Head of caudate nucleus (tissue), 42 donors: ENCODE measurements around the gene PAPPA.

Experiments
- DNase-seq, 42 donors: peaks; one replicate each; pipeline versions ENCODE4 v3.0.0 to v3.0.0-alpha.2; 2020 to 2021; ENCODE audit warnings: mixed read lengths in 7 of 42
- intact Hi-C: fragments of 100-400 bp; cut with DNase I; formaldehyde crosslinking; loops from one replicate; pipeline ENCODE4 v1.15.0; 2022

The PAPPA gene

GRCh38 chr9:116174347-116174746 is 20.8 kb downstream of the PAPPA start:
- peak in 27 of 42 donors; percentile 18 to 79 (median 41) for DNase-seq
- intact Hi-C loops, result no loop called here

GRCh38 chr9:116175614-116176013 is 22.0 kb downstream of the PAPPA start:
- intact Hi-C loops, result no loop called here
- DNase-seq, result no peak

GRCh38 chr9:116178481-116179211 is 25.1 kb downstream of the PAPPA start:
- DNase-seq, result no peak
- intact Hi-C loops, result no loop called here

GRCh38 chr9:116179568-116179967 is 26.0 kb downstream of the PAPPA start:
- no peak for DNase-seq
- intact Hi-C loops, result no loop called here

GRCh38 chr9:116181853-116182610 is 28.4 kb downstream of the PAPPA start:
- no peak for DNase-seq
- intact Hi-C loops, result no loop called here

GRCh38 chr9:116182876-116183275 is 29.3 kb downstream of the PAPPA start:
- intact Hi-C loops, result no loop called here
- no peak for DNase-seq

- intact Hi-C loops, result no loop called here
- no peak for DNase-seq
Measured at GRCh38 chr9:116187570-116188170, 34.1 kb downstream of the PAPPA start.

GRCh38 chr9:116189683-116190082 is 36.1 kb downstream of the PAPPA start:
- intact Hi-C loops, result no loop called here
- DNase-seq, result no peak

- DNase-seq, result no peak
- intact Hi-C loops, result no loop called here
Measured at GRCh38 chr9:116190637-116191396, 37.2 kb downstream of the PAPPA start.

GRCh38 chr9:116191576-116192415 is 38.2 kb downstream of the PAPPA start:
- no peak for DNase-seq

GRCh38 chr9:116193636-116194035 is 40.0 kb downstream of the PAPPA start:
- no peak for DNase-seq
- intact Hi-C loops, result no loop called here

More at GRCh38 chr9:116191576-116192415, 38.2 kb downstream of the PAPPA start:
- intact Hi-C loops, result no loop called here

GRCh38 chr9:116196806-116197205 is 43.2 kb downstream of the PAPPA start:
- intact Hi-C loops, result no loop called here
- no peak for DNase-seq

GRCh38 chr9:116198344-116198743 is 44.8 kb downstream of the PAPPA start:
- no peak for DNase-seq
- intact Hi-C loops, result no loop called here

GRCh38 chr9:116202219-116202912 is 48.8 kb downstream of the PAPPA start:
- intact Hi-C loops, result no loop called here
- no peak for DNase-seq

GRCh38 chr9:116204252-116204882 is 50.8 kb downstream of the PAPPA start:
- intact Hi-C loops, result no loop called here
- DNase-seq, result no peak

GRCh38 chr9:116207371-116208111 is 54.0 kb downstream of the PAPPA start:
- intact Hi-C loops, result no loop called here
- DNase-seq, result no peak
